Stimulated activated CD4-positive, alpha-beta T cell treated with anti-CD3 and anti-CD28 coated beads, TNF-alpha, amount 100 ng/mL, for 1 hour (primary cell): ENCODE results near the gene VSTM2B.

Experiments used
- DNase-seq, 3 donors: peaks; one replicate each; pipeline ENCODE4 v3.0.0-alpha.2; 2020; ENCODE audit warnings: low read depth in 3 of 3, low spot score in 1 of 3

VSTM2B gene

GRCh38 chr19:29515233-29515619, 10.6 kb upstream of the VSTM2B start:
- DNase-seq, result no peak

GRCh38 chr19:29515706-29516357, 10.0 kb upstream of the VSTM2B start:
- DNase-seq, result no peak

- DNase-seq, result no peak
Measured at GRCh38 chr19:29516358-29516725, 9.5 kb upstream of the VSTM2B start.

GRCh38 chr19:29516821-29517395, 8.9 kb upstream of the VSTM2B start:
- no peak for DNase-seq

- DNase-seq, result no peak
Measured at GRCh38 chr19:29517412-29517811, 8.4 kb upstream of the VSTM2B start.

- DNase-seq, result no peak
Measured at GRCh38 chr19:29517946-29518345, 7.8 kb upstream of the VSTM2B start.

GRCh38 chr19:29519146-29519545, 6.6 kb upstream of the VSTM2B start:
- DNase-seq, result no peak

- no peak for DNase-seq
Measured at GRCh38 chr19:29519931-29520330, 5.9 kb upstream of the VSTM2B start.

- no peak for DNase-seq
Measured at GRCh38 chr19:29520390-29520789, 5.4 kb upstream of the VSTM2B start.

GRCh38 chr19:29521291-29522075, 4.3 kb upstream of the VSTM2B start:
- no peak for DNase-seq

- DNase-seq, result no peak
Measured at GRCh38 chr19:29523568-29523967, 2.2 kb upstream of the VSTM2B start.

- DNase-seq, result no peak
Measured at GRCh38 chr19:29524201-29524911, 1.4 kb upstream of the VSTM2B start.

- no peak for DNase-seq
Measured at GRCh38 chr19:29524912-29525831, 622 bp upstream of the VSTM2B start.

- DNase-seq, result no peak
Measured at GRCh38 chr19:29526730-29527499, 1.1 kb downstream of the VSTM2B start.

- DNase-seq, result no peak
Measured at GRCh38 chr19:29527500-29528328, 1.9 kb downstream of the VSTM2B start.

- DNase-seq, result peak in 1 of 3 donors; percentile 50
Measured at GRCh38 chr19:29528350-29528945, 2.7 kb downstream of the VSTM2B start.

GRCh38 chr19:29528946-29529645, 3.3 kb downstream of the VSTM2B start:
- DNase-seq, result no peak
